GM12874 (cell line): ENCODE measurements around the gene XIST.

Experiments used
- TF ChIP-seq, protein P1 (sequence below): IDR thresholded peaks from 2 replicates; pipeline ENCODE4 v1.5.1; 2011; ENCODE audit warnings: low read depth, mild to moderate bottlenecking, control low read depth, low read length, moderate library complexity; ENCODE audit not compliant: insufficient read depth

Gene XIST

DNA sequence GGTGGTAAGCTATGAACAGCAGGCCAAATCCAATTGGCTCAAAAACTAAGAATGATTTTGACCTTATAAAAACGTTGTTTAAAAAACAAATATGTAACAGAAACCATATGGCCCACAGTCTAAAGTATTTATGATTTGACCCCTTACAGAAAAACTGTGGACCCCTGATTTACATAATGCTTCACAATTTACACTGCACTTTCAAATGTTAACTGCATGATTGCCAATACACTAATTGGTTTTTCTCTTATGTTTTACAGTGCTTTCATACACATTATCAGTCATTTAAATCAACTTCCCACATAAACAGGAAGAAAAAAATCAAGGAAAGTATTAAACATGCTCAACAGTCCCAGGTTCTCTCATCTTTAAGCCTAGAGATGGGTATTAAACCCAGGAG is 26.9 kb downstream of the XIST start:
- TF ChIP-seq, protein P1, sequence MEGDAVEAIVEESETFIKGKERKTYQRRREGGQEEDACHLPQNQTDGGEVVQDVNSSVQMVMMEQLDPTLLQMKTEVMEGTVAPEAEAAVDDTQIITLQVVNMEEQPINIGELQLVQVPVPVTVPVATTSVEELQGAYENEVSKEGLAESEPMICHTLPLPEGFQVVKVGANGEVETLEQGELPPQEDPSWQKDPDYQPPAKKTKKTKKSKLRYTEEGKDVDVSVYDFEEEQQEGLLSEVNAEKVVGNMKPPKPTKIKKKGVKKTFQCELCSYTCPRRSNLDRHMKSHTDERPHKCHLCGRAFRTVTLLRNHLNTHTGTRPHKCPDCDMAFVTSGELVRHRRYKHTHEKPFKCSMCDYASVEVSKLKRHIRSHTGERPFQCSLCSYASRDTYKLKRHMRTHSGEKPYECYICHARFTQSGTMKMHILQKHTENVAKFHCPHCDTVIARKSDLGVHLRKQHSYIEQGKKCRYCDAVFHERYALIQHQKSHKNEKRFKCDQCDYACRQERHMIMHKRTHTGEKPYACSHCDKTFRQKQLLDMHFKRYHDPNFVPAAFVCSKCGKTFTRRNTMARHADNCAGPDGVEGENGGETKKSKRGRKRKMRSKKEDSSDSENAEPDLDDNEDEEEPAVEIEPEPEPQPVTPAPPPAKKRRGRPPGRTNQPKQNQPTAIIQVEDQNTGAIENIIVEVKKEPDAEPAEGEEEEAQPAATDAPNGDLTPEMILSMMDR, result no peak

DNA sequence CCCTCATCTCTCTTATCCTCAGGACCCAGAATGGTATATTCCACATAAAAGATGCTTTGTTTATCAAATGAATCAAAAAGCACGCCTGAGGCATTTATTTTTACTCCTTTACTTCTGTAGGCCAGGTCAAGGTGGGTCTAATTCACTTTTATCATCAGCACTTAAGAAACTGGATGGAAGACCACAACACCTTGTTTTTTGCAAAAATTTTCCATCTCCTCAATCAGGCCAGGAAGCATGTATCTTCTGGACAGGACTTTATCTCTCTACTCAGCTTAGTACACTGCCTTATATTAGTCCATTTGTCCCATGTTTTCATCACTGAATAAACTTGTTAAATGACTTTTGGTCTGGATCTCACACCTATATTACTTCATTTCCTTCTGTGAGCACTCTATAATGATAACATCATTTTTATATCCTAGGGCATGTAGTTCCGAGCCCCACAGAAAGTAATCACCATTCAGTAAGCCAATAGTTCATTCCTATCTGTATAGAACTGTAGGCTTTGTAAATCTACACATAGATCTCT is 29.0 kb downstream of the XIST start:
- TF ChIP-seq, protein P1, result no peak

DNA sequence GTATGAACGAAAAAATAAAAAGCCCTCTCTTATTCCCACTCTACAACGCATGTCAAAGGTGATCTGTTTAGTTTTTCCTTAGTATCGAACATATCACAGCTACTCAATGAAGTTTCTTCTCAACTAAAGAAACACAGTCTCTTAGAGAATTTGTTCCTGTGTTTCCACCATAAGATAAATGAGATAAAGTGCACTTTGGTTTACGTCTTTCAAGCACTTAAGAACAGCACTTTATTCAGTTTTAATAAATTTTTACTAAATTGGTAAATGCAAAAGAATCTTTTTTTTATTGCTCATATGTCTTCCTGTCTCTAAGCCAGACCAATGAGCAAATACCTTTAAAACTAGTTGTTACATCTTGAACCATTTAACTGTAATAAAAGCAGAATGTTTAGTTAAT is 29.7 kb downstream of the XIST start:
- TF ChIP-seq, protein P1, result no peak

DNA sequence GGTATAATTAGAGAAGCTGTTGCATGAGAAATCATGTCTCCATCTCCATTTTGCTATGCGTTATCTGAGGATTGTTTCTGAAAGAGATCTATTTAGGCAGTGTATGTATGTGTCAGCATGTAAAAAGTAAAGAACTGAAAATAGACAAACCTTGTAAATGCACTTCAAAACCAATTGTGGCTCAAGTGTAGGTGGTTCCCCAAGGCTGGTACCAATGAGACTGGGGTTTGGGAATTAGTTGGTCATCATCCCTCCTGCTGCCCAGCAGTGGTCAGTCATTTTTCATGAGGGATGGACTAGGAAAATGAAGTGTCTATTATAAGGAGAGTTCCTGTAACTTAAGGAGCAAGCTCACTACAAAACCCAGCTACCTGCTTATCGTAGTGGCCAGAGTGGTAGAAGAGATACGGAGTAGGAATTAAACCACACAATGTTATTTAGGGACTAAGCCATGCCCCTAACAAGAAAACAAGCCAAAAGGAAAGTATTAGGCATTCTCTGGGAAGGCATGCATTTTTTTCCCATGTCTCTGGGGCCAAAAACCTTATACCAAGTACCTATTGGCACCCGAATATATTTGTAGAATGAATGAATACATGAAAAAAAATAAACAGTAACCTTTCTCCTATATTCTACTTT is 30.5 kb downstream of the XIST start:
- TF ChIP-seq, protein P1, result no peak

DNA sequence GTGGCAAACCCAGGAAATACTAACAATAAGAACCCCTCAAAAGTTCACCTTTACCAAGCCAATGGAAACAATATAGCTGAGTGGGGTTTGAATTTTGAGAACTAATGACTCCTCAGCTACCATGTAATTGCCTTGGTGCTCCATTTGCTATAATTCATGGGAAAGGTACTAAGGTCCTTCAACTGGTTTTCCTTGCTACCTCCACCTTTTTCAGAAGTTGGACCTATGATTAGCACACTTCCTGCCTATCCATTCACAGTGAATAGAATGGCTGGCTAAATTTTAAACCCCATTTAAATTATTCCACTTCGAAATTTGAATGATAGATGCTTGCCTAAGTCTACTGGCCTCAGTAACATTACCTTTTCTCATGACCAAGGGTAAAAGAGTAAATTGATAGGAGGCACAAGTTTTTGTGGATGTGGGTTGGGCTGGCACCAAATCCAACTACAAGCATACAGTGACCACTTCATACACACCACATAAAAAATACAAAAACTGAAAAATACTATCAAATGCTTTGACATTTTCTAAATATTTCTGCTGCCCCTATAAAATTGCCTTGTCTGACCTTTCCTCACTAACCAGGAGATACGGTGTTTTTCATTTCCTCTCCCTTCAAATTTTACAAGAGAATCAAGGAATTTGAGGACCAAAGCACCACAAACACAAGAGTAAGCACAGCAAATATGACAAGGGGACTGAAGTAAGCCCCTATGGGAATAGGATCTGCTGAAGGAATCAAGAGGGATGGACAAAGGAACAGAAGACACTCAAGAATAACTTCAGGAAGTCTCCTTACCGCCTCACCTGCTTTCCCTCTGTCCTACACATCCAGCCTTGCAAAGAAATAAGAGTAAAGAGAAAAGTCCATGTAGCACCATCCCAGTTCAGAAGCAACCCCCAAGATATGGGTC is 34.1 kb downstream of the XIST start:
- TF ChIP-seq, protein P1, result no peak

DNA sequence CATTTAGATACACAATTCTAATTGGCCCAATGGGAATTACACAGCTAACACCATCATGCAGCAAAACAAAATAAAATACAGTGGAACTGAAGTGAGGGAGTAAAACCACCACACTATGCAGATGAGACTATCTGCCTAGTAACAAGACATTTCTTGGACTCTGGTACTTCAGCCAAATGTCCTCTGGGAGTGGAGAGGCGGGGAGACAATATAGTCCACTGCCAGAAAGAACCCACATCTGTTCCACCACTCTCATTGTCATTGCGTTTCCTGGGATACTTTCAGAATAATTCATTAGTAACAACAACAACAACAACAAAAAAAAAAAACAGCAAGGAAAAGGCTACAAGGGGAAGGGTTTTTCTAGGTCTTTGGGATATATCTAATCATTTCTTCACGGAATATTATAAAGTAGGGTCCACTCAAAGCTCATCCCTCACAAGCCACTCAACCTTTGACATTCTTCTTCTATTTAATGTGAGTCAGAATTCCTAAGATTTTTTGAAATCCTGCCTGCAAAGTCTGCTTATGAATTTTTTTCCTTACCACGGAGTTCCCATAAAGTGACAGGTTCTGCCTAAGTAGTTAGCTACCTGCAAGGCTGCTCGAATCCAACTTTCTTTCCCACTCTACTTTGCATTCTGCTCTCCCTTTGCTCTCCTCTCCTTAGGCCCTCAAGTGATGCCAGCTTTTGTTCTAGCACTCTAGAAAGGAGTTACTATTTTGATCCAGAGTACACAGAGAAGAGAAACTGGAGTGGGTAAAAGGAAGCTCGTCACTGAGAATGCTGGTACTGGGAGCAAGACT is 34.9 kb downstream of the XIST start:
- TF ChIP-seq, protein P1, result no peak

DNA sequence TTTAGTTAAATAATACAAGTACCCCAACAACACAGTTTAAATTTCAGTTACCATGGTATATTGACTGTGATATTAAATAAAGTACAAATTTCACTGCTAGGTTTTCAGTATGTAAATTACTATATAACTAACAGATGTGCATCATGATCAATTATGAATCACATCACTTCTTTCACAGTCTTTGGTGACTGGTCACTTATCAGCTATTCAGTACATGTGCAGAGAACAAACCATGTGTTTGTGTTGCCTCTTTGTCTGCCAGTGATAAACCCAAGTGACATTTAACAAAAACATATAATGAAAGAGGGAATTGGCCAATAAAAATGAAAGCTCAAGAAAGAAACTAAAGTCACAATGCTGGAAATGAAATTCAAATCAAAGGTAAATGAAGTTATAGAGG is 40.3 kb downstream of the XIST start:
- TF ChIP-seq, protein P1, result no peak
